Lower lobe of right lung (tissue), 2 donors: Measurements from ENCODE around the gene AJAP1. TPM values are rescaled to one million over a fixed set of nuclear protein-coding genes. Genes with fewer than 3 reads are reported as not detected.

Source experiments
- ATAC-seq, 2 donors: fragments of 200-7000 bp; cut with Tn5 transposase; one replicate each; pipeline ENCODE4 v1.9.1; 2020 to 2022; ENCODE audit warnings: mild to moderate bottlenecking in 2 of 2, moderate library complexity in 2 of 2
- DNase-seq: peaks from one replicate; pipeline ENCODE4 v3.0.0-alpha.2; 2020
- H3K27ac ChIP-seq: fragments of 200-600 bp; one replicate; pipeline ENCODE4 v1.8.0; 2022
- H3K27me3 ChIP-seq: fragments of 200-600 bp; one replicate; pipeline ENCODE4 v1.8.0; 2022; ENCODE audit warnings: low read depth
- H3K36me3 ChIP-seq: fragments of 200-600 bp; one replicate; pipeline ENCODE4 v1.8.0; 2022; ENCODE audit warnings: mild to moderate bottlenecking
- H3K4me1 ChIP-seq: fragments of 200-600 bp; one replicate; pipeline ENCODE4 v1.8.0; 2022
- H3K4me3 ChIP-seq: fragments of 200-600 bp; one replicate; pipeline ENCODE4 v1.8.0; 2022; ENCODE audit warnings: mild to moderate bottlenecking
- H3K9me3 ChIP-seq: fragments of 200-600 bp; one replicate; pipeline ENCODE4 v1.8.0; 2022
- intact Hi-C: fragments of 100-400 bp; cut with DNase I; formaldehyde crosslinking; loops from one replicate; pipeline ENCODE4 v1.11.0; 2022
- total RNA-seq: library from RNA; stranded (reverse); fragmentation: NEBNext Ultra II Directional; extraction: Animal tissue kit (Norgen Biotek cat#: 25700); gene quantifications from one replicate; pipeline ENCODE4 v1.2.1, GENCODE V29; 2021
- TF ChIP-seq, protein P1 (sequence below): fragments of 200-600 bp; IDR thresholded peaks from one replicate; pipeline ENCODE4 v1.8.0; 2022; ENCODE audit warnings: antibody characterized with exemption, mild to moderate bottlenecking
- donor health status: DM: no; HTN: yes; CAD: no; lungs with severe emphysema.

AJAP1 gene
- total RNA-seq, 1 donor from 2014 or later = 0.77 TPM

- TF ChIP-seq, protein P1, sequence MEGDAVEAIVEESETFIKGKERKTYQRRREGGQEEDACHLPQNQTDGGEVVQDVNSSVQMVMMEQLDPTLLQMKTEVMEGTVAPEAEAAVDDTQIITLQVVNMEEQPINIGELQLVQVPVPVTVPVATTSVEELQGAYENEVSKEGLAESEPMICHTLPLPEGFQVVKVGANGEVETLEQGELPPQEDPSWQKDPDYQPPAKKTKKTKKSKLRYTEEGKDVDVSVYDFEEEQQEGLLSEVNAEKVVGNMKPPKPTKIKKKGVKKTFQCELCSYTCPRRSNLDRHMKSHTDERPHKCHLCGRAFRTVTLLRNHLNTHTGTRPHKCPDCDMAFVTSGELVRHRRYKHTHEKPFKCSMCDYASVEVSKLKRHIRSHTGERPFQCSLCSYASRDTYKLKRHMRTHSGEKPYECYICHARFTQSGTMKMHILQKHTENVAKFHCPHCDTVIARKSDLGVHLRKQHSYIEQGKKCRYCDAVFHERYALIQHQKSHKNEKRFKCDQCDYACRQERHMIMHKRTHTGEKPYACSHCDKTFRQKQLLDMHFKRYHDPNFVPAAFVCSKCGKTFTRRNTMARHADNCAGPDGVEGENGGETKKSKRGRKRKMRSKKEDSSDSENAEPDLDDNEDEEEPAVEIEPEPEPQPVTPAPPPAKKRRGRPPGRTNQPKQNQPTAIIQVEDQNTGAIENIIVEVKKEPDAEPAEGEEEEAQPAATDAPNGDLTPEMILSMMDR = no peak
- intact Hi-C loops = no loop called here
- DNase-seq (no peak), ATAC-seq (no peak)
- Histone ChIP-seq H3K4me1 (no peaks in the 10 kb centered on the region), H3K4me3 (no peak overlapping the region), H3K36me3 (no peaks in the 10 kb centered on the region), H3K27me3 (peaks cover 4% of the 10 kb centered on the region), H3K27ac (no peak overlapping the region), H3K9me3 (no peaks in the 10 kb centered on the region)
These were observed 32.8 kb upstream of the AJAP1 start for GRCh38 chr1:4621646-4622045.

- Histone ChIP-seq H3K36me3 (no peaks in the 10 kb centered on the region), H3K4me1 (no peaks in the 10 kb centered on the region), H3K27ac (no peak overlapping the region), H3K27me3 (peaks cover 4% of the 10 kb centered on the region), H3K4me3 (no peak overlapping the region), H3K9me3 (no peaks in the 10 kb centered on the region)
- intact Hi-C loops = no loop called here
- no peak for DNase-seq
- ATAC-seq = no peak
- TF ChIP-seq, protein P1 = no peak
These were observed 31.6 kb upstream of the AJAP1 start for GRCh38 chr1:4622821-4623220.

DNA sequence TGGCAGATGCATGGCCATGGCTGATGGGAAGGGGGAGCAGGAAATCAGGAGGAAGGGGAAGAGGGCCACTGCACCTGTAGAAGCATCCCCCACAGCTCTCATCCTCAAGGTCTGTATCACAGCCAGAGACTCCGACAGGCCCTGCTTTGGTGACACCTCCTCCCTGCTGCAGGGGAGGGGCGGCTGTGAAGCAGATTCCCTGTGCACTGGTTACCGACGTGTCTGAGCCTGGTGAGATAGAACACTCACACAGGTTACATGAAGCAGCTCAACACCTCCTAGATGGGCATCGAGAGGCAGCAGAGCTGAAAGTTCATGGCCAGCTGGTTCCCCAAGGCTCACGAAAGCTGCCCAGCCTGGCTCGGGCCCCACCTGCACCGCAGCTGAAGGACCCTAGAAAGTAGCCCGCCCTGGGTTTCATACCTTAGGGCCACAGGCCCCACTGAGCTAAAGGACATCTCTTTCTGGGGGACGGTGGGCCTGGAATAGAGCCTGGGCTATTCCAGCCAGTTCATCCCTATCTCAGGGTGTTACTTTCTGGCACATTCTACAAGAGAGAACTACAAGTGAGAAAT is 30.2 kb upstream of the AJAP1 start:
- intact Hi-C loops = no loop called here
- no peaks in the 10 kb centered on the region for H3K4me1 ChIP-seq
- DNase-seq = no peak
- no peak overlapping the region for H3K4me3 ChIP-seq
- H3K36me3 ChIP-seq = no peaks in the 10 kb centered on the region
- no peaks in the 10 kb centered on the region for H3K9me3 ChIP-seq
- no peak for ATAC-seq
- no peak overlapping the region for H3K27ac ChIP-seq
- TF ChIP-seq, protein P1 = no peak
- peaks cover 4% of the 10 kb centered on the region for H3K27me3 ChIP-seq

DNA sequence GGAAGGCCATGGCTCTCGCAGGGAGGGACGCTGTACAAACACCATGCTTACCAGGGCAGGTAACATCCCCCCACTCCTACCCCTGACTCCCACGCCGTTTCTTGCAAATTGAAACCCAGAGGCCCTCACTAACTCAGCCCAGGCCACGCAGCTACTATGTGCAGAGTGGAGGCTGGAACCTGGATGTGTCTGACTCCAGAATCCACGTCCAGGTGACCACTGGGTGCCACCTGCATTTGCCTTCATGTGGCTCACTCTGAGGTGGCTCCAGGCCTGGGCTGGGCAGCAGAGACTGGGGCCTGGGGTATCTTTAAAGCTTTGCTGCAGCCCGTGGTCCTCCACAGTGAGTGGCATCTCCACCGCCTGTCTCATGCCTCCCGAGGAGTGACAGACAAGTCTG is 29.6 kb upstream of the AJAP1 start:
- no peak overlapping the region for H3K4me3 ChIP-seq
- DNase-seq = no peak
- ATAC-seq = no peak
- H3K4me1 ChIP-seq = no peaks in the 10 kb centered on the region
- TF ChIP-seq, protein P1 = no peak
- intact Hi-C loops = no loop called here
- H3K36me3 ChIP-seq = no peaks in the 10 kb centered on the region
- peaks cover 4% of the 10 kb centered on the region for H3K27me3 ChIP-seq
- no peak overlapping the region for H3K27ac ChIP-seq
- H3K9me3 ChIP-seq = no peaks in the 10 kb centered on the region

- Histone ChIP-seq H3K36me3 (no peaks in the 10 kb centered on the region), H3K27me3 (peaks cover 4% of the 10 kb centered on the region), H3K4me1 (no peaks in the 10 kb centered on the region), H3K4me3 (no peak overlapping the region), H3K27ac (no peak overlapping the region), H3K9me3 (no peaks in the 10 kb centered on the region)
- intact Hi-C loops = no loop called here
- TF ChIP-seq, protein P1 = no peak
- no peak for DNase-seq
- no peak for ATAC-seq
These were observed 28.3 kb upstream of the AJAP1 start for GRCh38 chr1:4626061-4626460.
